Calu3 (cell line): ENCODE measurements around the gene DYDC1. TPM values are rescaled to one million over a fixed set of nuclear protein-coding genes. Genes with fewer than 3 reads are reported as not detected.

Experiments used
- BruUV-seq: library from RNA; stranded (reverse); fragments of 400-500 nt; replicated peaks from 2 replicates; lab custom pipeline; 2021; lab: Mats Ljungman, UMichigan
- CTCF ChIA-PET: fragments of 300-600 bp; sonication (Branson Sonifier 250); formaldehyde crosslinking; loops from one replicate; lab custom pipeline; 2022; ENCODE audit warnings: antibody characterized with exemption; lab: Charles Lee
- DNase-seq: peaks from one replicate; pipeline ENCODE4 v3.0.0; 2022
- H3K27ac Mint-ChIP-seq: one replicate; pipeline ENCODE4 v1.8.0; 2022; ENCODE audit warnings: mixed read lengths; ENCODE audit not compliant: unreplicated experiment
- H3K27me3 Mint-ChIP-seq: one replicate; pipeline ENCODE4 v1.8.0; 2022; ENCODE audit warnings: mixed read lengths; ENCODE audit not compliant: unreplicated experiment
- H3K36me3 Mint-ChIP-seq: one replicate; pipeline ENCODE4 v1.8.0; 2022; ENCODE audit warnings: mild to moderate bottlenecking, moderate library complexity, mixed read lengths; ENCODE audit not compliant: insufficient read depth, unreplicated experiment
- H3K4me1 Mint-ChIP-seq: one replicate; pipeline ENCODE4 v1.8.0; 2022; ENCODE audit warnings: mild to moderate bottlenecking, low read depth, mixed read lengths; ENCODE audit not compliant: unreplicated experiment
- H3K4me3 Mint-ChIP-seq: one replicate; pipeline ENCODE4 v1.8.0; 2022; ENCODE audit warnings: mild to moderate bottlenecking, low read depth, moderate library complexity, mixed read lengths; ENCODE audit not compliant: unreplicated experiment
- H3K9me3 Mint-ChIP-seq: one replicate; pipeline ENCODE4 v1.8.0; 2022; ENCODE audit warnings: low read depth, mixed read lengths; ENCODE audit not compliant: unreplicated experiment
- intact Hi-C: fragments of 100-400 bp; cut with micrococcal nuclease; formaldehyde crosslinking; loops from one replicate; pipeline ENCODE4 v1.10.0; 2022; ENCODE audit not compliant: unreplicated experiment
- total RNA-seq: library from RNA; stranded (reverse); gene quantifications from 2 replicates; pipeline ENCODE4 v1.2.3, GENCODE V29; 2022
- TF ChIP-seq, protein P1 (sequence below): fragments of 200-600 bp; IDR thresholded peaks from one replicate; pipeline ENCODE4 v1.8.0; 2022; ENCODE audit warnings: antibody characterized with exemption; ENCODE audit not compliant: unreplicated experiment

Gene DYDC1
- total RNA-seq, 1 experiment from 2014 or later: not detected

DNA sequence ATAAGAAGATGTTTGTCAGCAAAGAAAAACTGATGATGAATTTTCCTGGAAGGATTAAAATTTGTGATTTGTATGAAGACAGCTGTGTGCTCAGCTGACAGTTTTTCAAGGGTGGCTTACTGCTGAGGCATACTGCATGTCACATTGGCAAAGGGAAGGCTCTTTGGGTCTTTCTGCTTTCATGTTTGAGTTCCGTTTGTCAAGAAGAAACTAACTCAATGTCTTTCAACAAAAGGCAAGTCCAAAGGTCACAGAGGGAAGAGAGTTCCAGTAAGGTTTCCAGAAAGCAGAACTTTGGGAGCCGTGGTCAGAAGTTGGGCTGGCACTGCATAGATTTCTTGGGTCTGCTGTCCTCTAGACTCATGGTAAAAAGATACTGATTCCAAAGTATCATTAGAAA, 16.9 kb upstream of the DYDC1 start:
- Mint-ChIP-seq H3K27me3 (peaks cover 32% of the 10 kb centered on the region), H3K4me1 (no peaks in the 10 kb centered on the region), H3K36me3 (no peaks in the 10 kb centered on the region), H3K4me3 (no peak overlapping the region), H3K27ac (no peak overlapping the region), H3K9me3 (no peaks in the 10 kb centered on the region)
- no peak for DNase-seq
- TF ChIP-seq, protein P1, sequence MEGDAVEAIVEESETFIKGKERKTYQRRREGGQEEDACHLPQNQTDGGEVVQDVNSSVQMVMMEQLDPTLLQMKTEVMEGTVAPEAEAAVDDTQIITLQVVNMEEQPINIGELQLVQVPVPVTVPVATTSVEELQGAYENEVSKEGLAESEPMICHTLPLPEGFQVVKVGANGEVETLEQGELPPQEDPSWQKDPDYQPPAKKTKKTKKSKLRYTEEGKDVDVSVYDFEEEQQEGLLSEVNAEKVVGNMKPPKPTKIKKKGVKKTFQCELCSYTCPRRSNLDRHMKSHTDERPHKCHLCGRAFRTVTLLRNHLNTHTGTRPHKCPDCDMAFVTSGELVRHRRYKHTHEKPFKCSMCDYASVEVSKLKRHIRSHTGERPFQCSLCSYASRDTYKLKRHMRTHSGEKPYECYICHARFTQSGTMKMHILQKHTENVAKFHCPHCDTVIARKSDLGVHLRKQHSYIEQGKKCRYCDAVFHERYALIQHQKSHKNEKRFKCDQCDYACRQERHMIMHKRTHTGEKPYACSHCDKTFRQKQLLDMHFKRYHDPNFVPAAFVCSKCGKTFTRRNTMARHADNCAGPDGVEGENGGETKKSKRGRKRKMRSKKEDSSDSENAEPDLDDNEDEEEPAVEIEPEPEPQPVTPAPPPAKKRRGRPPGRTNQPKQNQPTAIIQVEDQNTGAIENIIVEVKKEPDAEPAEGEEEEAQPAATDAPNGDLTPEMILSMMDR: no peak
- CTCF ChIA-PET: no interaction called here
- intact Hi-C loops: no loop called here
- no TSS peak for BruUV-seq

DNA sequence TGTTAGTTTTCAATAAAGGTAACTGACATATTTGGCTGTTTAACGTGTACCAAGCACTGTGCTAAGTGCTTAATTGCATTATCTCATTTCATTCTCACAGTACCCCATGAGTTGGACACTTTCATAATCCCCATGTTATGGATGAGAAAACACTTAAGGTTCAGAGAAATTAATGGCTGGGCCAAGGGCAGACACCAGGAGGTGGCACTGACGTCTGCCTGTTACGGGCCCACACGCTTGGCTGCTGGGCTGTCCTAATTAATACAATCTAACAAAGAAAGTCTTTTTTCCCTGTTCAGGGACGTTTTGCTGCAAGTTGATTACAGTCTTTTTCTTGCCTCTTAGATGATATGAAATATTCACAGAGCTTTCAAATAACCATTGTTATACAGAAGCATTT, 16.1 kb upstream of the DYDC1 start:
- no peak overlapping the region for H3K4me3 Mint-ChIP-seq
- intact Hi-C loops: no loop called here
- TF ChIP-seq, protein P1: no peak
- DNase-seq: no peak
- BruUV-seq: no TSS peak
- H3K9me3 Mint-ChIP-seq: peaks cover 3% of the 10 kb centered on the region
- peaks cover 40% of the 10 kb centered on the region for H3K27me3 Mint-ChIP-seq
- CTCF ChIA-PET: interaction anchor here (1.2 kb wide), 1 partner anchor 16 kb away, joined by 3 read pairs; the partner anchor contains the start of genes DYDC1 and DYDC2
- no peaks in the 10 kb centered on the region for H3K4me1 Mint-ChIP-seq
- no peak overlapping the region for H3K27ac Mint-ChIP-seq
- H3K36me3 Mint-ChIP-seq: no peaks in the 10 kb centered on the region

DNA sequence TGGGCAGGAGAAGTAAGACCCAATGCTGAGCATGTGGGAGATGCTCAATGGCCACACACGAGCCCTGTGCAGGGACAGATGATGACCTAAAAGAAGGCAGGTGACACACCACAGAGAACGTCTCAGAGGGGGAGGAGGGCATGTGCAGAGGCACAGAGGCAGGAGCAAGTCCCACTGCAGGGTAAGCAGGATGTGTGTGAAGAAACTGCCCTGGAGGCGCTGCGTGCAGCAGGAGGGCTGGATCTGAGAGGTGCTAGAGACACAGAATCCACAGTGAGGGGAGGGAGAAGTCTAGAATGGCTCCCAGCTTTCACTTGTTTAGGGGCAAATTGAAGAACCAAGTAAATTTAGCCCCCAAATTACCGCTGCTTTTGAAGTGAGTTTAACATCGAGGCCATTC, 14.9 kb upstream of the DYDC1 start:
- H3K27ac Mint-ChIP-seq: no peak overlapping the region

DNA sequence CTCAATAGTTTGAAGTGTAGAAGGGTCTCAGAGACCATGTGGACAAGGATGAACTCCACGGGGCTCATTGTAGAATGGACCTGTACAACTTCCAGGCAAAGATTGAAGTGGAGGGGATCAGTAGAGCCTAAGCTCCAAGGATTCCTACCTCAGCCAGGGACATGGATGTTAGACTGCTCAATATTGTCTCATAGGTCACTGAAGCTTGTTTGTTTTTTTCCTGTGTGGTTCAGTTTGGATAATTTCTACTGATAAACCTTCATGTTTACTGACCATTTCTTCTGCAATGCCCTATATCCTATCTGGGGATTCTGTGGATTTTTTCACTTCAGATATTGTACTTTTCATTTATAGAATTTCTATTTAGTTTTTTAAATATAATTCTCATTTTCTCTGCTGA, 9.0 kb upstream of the DYDC1 start:
- TF ChIP-seq, protein P1: no peak
- Mint-ChIP-seq H3K4me1 (no peaks in the 10 kb centered on the region), H3K4me3 (no peak overlapping the region), H3K27me3 (peaks cover 70% of the 10 kb centered on the region), H3K9me3 (peaks cover 3% of the 10 kb centered on the region), H3K36me3 (no peaks in the 10 kb centered on the region), H3K27ac (no peak overlapping the region)
- BruUV-seq: no TSS peak
- intact Hi-C loops: no loop called here
- CTCF ChIA-PET: interaction anchor here (1.6 kb wide), 1 partner anchor 13 kb away, joined by 5 read pairs; no protein-coding TSS in a partner anchor
- no peak for DNase-seq

More for the DNA sequence above, 14.9 kb upstream of the DYDC1 start:
- CTCF ChIA-PET: interaction anchor here (0.7 kb wide), 1 partner anchor 180 kb away, joined by 4 read pairs; no protein-coding TSS in a partner anchor
- peaks cover 3% of the 10 kb centered on the region for H3K9me3 Mint-ChIP-seq
- DNase-seq: no peak
- H3K27me3 Mint-ChIP-seq: peaks cover 40% of the 10 kb centered on the region
- no peak overlapping the region for H3K4me3 Mint-ChIP-seq
- TF ChIP-seq, protein P1: no peak
- intact Hi-C loops: no loop called here
- no peaks in the 10 kb centered on the region for H3K36me3 Mint-ChIP-seq
- no TSS peak for BruUV-seq
- H3K4me1 Mint-ChIP-seq: no peaks in the 10 kb centered on the region
